Astrocyte (in vitro differentiated cells and primary cell): ENCODE measurements around the gene UGCG.

Experiments used
- EZH2 ChIP-seq: IDR thresholded peaks from 2 replicates; pipeline ENCODE4 v1.6.1; 2012; ENCODE audit warnings: mild to moderate bottlenecking, low read length, inconsistent platforms; ENCODE audit not compliant: insufficient read depth
- TF ChIP-seq, protein P1 (sequence below): IDR thresholded peaks from 2 replicates; pipeline ENCODE4 v1.5.1; 2011; ENCODE audit warnings: low read depth, mild to moderate bottlenecking, inconsistent platforms, low read length, moderate library complexity; ENCODE audit not compliant: insufficient read depth

DNA sequence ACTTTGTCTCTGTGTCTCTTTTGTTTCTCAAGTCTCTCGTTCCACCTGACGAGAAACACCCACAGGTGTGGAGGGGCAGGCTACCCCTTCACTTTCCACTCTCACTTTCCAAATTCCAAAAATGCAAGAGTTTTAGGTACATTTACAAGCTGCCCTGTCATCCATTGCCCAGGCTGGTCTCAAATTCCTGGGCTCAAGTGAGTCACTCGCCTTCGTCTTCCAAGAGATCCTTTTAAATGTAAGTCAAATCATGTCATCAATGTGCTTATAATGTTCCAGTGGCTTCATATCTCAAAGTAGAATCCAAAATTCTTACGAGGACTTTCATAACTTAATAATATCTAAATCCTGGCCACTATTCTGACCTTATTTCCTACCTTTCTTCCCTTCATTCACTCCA lies 20.4 kb upstream of the UGCG start:
- TF ChIP-seq, protein P1, sequence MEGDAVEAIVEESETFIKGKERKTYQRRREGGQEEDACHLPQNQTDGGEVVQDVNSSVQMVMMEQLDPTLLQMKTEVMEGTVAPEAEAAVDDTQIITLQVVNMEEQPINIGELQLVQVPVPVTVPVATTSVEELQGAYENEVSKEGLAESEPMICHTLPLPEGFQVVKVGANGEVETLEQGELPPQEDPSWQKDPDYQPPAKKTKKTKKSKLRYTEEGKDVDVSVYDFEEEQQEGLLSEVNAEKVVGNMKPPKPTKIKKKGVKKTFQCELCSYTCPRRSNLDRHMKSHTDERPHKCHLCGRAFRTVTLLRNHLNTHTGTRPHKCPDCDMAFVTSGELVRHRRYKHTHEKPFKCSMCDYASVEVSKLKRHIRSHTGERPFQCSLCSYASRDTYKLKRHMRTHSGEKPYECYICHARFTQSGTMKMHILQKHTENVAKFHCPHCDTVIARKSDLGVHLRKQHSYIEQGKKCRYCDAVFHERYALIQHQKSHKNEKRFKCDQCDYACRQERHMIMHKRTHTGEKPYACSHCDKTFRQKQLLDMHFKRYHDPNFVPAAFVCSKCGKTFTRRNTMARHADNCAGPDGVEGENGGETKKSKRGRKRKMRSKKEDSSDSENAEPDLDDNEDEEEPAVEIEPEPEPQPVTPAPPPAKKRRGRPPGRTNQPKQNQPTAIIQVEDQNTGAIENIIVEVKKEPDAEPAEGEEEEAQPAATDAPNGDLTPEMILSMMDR = no peak
- no peak for TF ChIP-seq EZH2
